NCI-H2196 (cell line): ENCODE results near the gene CTSE.
A peak's percentile ranks its signal among the peaks of the same experiment; 100 is the strongest.

Source experiments
- DNase-seq: peaks from one replicate; lab custom pipeline; 2025; ENCODE audit not compliant: unreplicated experiment; lab: John Stamatoyannopoulos, UW

CTSE gene

DNA sequence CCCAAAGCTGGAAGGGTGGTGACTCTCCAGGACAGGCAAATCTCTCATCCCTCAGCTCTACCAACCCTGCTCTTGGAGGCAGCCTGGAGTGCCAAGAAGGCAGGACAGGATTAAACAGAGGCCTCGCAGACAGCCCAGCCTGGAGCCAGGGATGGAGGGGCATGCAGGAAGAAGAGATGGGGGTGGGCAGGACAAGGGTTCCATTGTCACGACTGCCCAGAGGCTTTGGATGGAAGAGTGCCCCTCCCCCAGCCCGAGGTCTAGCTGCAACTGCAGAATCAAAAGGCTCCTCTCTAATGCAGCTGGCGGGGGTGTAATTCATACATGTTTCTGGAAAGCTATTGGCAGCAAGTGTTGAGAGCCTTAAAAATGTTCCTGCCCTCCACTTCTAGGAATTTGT, 29.3 kb downstream of the CTSE start:
- no peak for DNase-seq

DNA sequence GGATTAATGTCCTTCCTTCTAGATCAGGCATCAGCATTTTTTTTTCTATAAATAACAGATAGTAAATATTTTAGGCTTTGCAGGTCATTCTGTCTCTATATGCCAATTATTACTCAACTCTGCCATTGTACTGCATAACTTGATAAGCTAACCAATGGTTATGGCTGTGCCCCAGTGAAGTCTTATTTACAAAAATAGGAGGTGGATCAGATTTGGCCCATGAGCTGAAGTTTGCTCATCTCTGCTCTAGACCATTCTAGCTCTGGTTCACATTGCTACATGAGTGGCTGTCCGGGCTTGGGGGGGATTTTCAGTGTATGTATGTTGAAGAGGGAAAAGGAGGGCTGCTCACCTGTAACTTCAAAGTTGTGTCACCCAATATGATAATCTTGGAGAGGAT, 30.6 kb downstream of the CTSE start:
- DNase-seq, result no peak

GRCh38 chr1:205992218-205992882, 31.3 kb downstream of the CTSE start:
- no peak for DNase-seq

- no peak for DNase-seq
Measured at GRCh38 chr1:205991237-205991636, 32.5 kb downstream of the CTSE start.

GRCh38 chr1:205990226-205990625, 33.5 kb downstream of the CTSE start:
- DNase-seq, result no peak

GRCh38 chr1:205989786-205990185, 33.9 kb downstream of the CTSE start:
- no peak for DNase-seq

- no peak for DNase-seq
Measured at GRCh38 chr1:205988585-205988995, 35.1 kb downstream of the CTSE start.

GRCh38 chr1:205986861-205987260, 36.8 kb downstream of the CTSE start:
- no peak for DNase-seq

DNA sequence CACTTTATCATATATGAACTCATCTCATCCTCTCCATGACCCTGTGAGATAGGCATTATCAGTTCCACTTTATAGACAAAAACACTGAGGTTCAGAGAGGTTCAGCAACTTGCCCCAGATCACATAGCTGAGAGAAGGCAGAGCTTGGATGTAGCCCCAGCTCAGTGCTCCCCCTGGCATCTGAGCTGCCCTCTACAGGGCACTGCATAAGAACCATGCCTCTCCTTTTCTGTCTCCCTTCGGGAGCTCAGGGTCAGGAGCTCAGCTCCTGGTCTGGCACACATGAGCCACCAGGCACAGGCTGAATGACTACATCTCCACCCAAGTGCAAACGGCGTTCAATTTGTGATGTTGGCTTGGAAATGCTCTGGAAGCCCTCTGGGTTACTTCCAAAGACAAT, 37.4 kb downstream of the CTSE start:
- DNase-seq, result no peak

DNA sequence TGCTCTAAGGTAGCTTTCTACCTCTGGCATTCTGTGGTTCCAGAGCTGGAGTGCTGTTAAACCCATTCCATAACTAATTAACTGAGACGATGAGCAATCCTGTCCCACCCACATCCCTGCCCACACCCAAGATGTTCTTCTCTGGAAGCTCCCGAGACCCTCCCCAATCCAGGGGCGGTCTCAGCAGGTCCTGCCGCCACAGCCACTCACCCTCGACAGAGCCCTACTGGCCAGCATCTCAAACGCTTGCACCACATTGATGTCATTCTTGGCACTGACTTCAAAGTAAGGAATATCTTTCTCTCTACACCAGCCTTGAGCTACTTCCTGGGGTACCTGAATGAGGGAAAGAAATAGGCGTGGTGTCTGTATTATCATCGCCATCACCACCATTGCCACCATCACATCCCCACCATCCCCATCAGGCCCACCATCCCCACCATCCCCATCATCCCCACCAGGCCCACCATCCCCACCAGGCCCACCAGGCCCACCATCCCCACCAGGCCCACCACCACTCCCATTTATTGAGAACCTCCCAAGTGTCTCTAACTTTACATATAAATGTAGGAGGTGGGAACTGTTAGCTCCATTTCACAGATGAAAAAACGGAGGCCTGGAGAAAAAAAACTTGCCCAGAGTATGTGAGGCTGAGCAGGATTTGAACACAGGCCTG, 38.2 kb downstream of the CTSE start:
- DNase-seq, result peak; percentile 38

DNA sequence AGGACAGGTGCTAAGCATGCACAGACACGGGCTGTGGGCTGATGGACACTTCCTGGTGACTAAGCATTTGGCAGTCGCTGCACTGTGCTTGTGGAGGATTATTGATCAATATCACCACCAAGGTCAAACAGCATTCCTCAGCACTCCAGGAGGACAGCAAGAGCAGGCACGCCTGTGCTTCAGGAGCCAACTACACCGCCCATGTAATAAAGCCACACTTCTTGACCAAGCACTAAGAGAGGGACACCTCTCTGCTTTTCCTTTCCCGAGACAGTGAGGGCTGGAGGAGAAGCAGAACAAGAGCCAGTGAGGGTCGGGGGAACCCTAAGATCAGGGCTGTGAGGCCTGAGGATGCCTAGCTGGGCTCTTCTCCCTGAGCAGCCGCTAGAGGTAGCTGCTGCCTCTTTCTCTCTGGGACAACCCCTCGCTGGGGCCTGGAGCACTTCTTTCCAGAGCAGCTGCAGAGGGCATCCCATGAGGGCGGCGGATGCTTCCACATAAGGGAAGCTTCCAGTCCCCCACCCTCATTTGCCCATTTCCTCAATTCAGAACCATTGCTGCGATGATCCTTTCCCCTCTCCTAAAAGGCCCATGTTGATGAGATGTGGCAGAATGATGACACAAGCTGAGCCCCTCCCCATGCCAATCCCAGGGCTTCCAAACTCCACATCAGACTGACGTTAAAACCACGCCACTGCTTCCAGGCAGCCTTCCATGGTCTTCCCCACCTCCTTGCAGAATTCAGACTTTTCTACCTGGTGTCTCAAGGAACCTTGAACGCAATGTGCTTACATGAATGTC, 39.6 kb downstream of the CTSE start:
- DNase-seq, result peak; percentile 22

DNA sequence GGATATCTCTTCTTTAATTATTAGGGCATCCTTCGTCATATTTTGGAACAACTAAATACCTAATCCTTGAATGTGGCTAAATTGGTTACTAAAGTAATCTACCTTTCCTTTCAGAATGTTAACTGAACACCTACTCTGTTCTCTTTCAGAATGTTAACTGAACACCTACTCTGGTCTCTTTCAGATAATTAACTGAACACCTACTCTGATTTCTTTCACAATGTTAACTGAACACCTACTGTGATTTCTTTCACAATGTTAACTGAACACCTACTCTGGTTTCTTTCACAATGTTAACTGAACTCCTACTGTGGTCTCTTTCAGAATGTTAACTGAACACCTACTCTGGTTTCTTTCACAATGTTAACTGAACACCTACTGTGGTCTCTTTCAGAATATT, 42.4 kb downstream of the CTSE start:
- DNase-seq, result no peak

DNA sequence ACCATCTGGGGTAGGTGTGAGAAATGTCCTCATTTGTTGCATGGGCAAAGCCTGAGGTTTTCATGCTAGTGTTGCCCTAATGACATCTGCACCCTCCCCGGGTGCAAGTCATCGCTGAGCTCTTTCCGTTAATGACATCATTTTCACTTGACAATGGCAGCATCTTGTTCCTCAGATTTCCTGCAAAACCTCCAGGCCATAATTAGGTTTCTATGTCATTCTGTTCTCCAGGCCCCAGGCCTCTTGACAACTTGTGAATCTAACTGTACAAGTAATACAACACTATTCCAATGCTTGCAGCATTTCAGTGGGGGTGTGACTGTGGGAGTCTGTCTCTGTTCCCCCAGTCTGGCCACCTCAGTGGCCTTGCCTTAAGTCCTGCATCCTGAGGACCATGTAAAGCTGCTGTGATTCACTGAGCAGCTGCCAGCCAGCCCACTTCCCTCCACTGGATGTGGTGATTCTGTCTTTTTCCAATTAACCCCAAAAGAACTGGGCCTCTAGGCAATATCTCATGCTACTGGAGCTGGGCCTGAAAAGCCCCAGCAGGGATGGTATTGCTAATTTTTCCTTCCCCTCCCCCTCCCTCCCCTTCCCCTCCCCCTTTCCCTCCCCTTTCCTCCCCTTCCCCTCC, 43.3 kb downstream of the CTSE start:
- DNase-seq, result no peak

DNA sequence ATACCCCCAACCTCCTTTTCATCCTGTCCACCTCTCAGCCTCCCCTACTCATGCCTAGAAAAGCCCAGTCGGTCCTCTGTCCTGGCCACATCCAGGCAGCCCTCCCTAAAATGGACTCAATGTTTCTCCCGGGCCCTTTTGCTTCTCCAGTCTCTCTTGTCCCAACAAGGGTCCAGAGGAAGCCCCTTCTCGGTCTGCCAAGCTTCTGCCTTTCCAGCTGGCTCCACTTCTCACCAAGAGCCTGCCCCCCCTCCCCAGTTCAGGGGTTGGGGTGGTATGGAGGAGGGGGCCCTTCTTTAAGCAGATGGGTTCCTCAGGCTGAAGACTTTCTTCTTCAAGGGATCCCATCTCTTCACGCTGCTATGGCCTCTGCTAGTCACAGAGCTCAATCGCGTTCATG, 44.4 kb downstream of the CTSE start:
- DNase-seq, result no peak

DNA sequence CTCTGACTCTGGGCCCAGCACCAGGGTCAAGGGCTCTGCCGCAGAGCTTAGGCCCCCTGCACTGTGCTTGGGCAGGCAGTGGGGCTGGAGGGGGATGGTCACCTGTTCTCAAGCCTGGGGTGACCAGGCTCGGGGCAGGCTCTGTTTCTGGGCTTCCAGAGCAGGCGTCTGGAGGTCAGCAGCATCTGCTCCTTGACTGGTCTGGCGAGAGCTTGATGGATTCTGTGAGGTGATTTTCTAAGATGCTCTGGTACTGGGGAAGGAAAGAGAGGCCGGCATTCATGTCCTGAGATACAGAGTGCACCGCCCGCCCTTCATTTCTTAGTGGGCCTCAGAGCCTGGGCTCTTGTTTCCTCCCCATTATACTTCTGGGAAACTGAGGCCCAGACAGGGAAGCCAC, 45.0 kb downstream of the CTSE start:
- DNase-seq, result no peak

DNA sequence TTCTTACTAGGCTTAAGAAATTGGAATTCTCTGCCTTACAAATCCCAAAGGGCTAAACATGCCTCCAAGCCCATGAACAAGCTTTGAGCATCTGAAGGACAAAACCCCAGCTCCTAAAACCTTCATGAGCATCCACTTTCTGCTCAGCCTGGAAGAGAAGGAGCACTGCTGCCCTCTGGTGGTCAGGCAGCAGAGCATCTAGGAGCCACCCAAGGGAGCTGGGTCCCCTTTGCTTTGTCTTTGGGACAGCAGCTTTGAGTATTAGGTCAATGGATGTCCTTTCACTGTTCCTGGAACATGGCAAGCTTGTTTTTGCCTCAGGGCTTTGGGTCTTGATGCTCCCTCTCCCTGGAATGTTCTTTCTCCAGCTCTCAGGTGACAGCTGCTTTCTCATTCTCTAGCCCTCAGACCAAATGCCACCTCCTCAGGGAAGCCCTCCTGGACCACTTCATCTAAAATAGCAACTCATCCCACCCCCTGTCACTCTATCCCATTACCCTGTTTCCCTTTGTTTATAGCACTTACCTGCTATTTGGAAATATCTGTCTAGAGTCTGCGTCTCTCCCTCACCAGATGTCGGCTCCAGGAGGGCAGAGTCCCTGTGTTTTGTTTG, 46.2 kb downstream of the CTSE start:
- peak; percentile 82 for DNase-seq

- peak; percentile 31 for DNase-seq
Measured at GRCh38 chr1:205976708-205977401, 46.8 kb downstream of the CTSE start.

DNA sequence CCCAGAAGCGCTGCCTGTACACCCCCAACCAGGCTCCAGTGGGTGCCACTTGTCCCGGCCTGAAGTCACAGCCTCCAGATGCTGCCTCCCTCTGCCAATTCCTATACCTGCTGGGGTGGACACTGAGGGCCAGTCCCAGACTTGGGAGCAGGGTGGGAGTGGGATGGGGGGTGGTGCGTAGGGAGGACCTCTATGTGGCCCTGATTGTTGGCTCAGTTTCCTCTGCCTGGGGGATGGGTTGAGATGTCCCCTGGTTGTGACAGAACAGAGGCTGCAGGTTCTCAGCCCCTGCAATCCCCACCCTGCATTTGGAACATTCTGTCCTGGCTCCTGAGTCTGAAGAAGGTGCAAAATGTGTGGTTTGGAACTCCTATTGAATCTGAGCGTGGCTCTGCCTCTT, 47.7 kb downstream of the CTSE start:
- DNase-seq, result no peak

DNA sequence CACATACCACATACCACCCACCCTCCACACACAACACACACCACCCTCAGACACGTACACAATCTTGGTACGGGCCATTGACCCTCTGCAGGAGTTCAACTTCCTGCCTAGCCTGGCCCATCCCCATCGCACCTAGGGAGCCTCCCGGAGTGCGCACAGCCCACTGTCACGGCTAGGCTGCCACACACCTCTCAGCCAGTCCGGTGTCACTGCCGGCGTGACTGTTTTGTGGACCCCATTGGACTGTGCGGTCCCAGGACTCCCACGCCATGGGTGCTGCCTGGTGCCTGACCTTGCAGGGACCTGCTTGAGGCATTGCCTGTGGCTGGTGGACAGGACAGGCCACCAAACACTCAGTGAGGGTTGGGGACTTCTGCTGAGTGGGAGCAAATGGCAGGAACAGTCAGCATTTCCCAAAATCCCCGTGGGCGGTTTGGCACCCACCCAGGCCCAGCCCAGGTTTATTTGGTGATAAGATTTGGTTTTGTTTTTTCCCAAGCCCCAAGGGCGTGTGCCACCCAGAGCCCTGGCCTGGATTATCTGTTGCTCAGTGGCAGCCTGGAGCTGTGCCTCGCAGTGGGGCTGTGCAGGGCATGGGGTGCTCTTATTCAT, 48.2 kb downstream of the CTSE start:
- DNase-seq, result no peak

DNA sequence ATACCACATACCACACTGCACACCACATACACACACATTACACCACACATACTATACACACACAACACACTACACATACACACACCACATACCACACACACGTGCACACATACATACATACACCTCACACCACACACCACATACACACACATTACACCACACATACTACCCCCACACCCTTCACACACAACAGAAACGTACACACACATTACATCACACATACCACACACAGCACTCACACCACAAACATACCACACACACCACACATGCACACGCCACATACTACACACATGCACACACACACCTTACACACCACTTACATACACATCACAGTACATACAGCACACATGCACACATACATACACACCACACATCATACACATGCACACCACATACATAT, 49.0 kb downstream of the CTSE start:
- DNase-seq, result no peak
